HG03196 (cell line): ENCODE data around the gene SH3RF1.
A peak's percentile ranks its signal among the peaks of the same experiment; 100 is the strongest.
"Not testable (repeated sequence)": the region's sequence is repeated elsewhere in the genome, so short reads cannot be mapped to it uniquely, and the experiment has no call there.

Experiments used
- ATAC-seq: cut with Tn5 transposase; IDR thresholded peaks from one replicate; pipeline ENCODE4 v1.9.1; 2021; ENCODE audit not compliant: unreplicated experiment

SH3RF1 gene

GRCh38 chr4:169229571-169230028 is 41.2 kb downstream of the SH3RF1 start:
- no peak for ATAC-seq

GRCh38 chr4:169228076-169228475 is 42.7 kb downstream of the SH3RF1 start:
- no peak for ATAC-seq

GRCh38 chr4:169226565-169226964 is 44.2 kb downstream of the SH3RF1 start:
- no peak for ATAC-seq

- peak; percentile 26 for ATAC-seq
Observed at GRCh38 chr4:169225812-169226211, 44.9 kb downstream of the SH3RF1 start.

GRCh38 chr4:169225058-169225751 is 45.6 kb downstream of the SH3RF1 start:
- ATAC-seq: peak; percentile 69

- ATAC-seq: no peak
Observed at GRCh38 chr4:169222761-169223160, 48.0 kb downstream of the SH3RF1 start.

- ATAC-seq: no peak
Observed at GRCh38 chr4:169221662-169222061, 49.1 kb downstream of the SH3RF1 start.

- no peak for ATAC-seq
Observed at GRCh38 chr4:169220854-169221411, 49.8 kb downstream of the SH3RF1 start.

- no peak for ATAC-seq
Observed at GRCh38 chr4:169220447-169220846, 50.3 kb downstream of the SH3RF1 start.

GRCh38 chr4:169219440-169219839 is 51.3 kb downstream of the SH3RF1 start:
- ATAC-seq: no peak

- ATAC-seq: no peak
Observed at GRCh38 chr4:169215656-169216055, 55.1 kb downstream of the SH3RF1 start.

GRCh38 chr4:169212981-169213380 is 57.8 kb downstream of the SH3RF1 start:
- ATAC-seq: no peak

GRCh38 chr4:169210504-169211118 is 60.1 kb downstream of the SH3RF1 start:
- peak; percentile 84 for ATAC-seq

GRCh38 chr4:169209388-169209883 is 61.3 kb downstream of the SH3RF1 start:
- ATAC-seq: no peak

GRCh38 chr4:169208516-169208915 is 62.2 kb downstream of the SH3RF1 start:
- no peak for ATAC-seq

GRCh38 chr4:169208090-169208455 is 62.7 kb downstream of the SH3RF1 start:
- no peak for ATAC-seq

- no peak for ATAC-seq
Observed at GRCh38 chr4:169207436-169208089, 63.2 kb downstream of the SH3RF1 start.

GRCh38 chr4:169205744-169206080 is 65.0 kb downstream of the SH3RF1 start:
- ATAC-seq: no peak

GRCh38 chr4:169205075-169205743 is 65.5 kb downstream of the SH3RF1 start:
- ATAC-seq: no peak

- ATAC-seq: no peak
Observed at GRCh38 chr4:169203891-169204290, 66.9 kb downstream of the SH3RF1 start.

- ATAC-seq: not testable (repeated sequence)
Observed at GRCh38 chr4:169203278-169203677, 67.5 kb downstream of the SH3RF1 start.
